Hematopoietic multipotent progenitor cell treated with erythropoietin and hydrocortisone succinate and interleukin-3 and kit ligand, for 15 days (in vitro differentiated cells): ENCODE data around the gene SEC31A.
A peak's percentile ranks its signal among the peaks of the same experiment; 100 is the strongest.
"Not testable (repeated sequence)": the region's sequence is repeated elsewhere in the genome, so short reads cannot be mapped to it uniquely, and the experiment has no call there.

Source experiments
- DNase-seq: peaks from one replicate; pipeline ENCODE4 v3.0.0-alpha.2; 2015; ENCODE audit warnings: low spot score

The SEC31A gene

DNA sequence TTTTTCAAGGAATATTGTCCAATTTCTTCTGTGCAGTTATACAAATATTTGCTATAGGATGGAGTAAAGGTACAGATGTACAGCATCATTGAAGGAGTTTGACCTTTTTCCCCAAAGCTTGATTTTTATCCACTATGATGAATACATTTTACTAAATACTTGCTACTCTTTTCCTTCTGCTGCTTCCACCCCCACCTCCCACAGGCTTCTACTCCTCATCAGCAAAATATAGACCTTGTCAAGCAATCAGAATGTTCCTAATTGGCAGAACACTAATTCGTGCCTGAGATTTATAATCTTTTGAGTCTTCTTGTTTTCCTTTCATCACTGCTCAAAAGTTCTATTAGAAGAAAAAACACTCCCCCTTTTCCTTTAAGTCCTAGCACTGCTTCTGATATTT lies 5.8 kb upstream of the SEC31A start:
- DNase-seq: no peak

DNA sequence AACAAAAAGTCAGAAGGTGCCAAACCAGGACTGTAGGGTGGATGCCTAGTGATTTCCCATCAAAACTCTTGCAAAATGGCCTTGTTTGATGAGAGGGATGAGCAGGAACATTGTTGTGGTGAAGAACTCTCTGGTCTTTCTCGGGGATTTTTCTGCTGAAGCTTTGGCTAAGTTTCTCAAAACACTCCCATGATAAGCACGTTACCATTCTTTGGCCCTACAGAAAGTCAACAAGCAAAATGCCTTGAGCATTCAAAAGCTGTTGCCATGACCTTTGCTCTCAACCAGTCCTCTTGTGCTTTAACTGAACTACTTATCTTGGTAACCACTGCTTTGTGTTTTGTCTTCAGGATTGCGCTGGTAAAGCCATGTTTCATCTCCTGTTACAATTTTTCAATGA lies 3.0 kb upstream of the SEC31A start:
- DNase-seq: no peak

DNA sequence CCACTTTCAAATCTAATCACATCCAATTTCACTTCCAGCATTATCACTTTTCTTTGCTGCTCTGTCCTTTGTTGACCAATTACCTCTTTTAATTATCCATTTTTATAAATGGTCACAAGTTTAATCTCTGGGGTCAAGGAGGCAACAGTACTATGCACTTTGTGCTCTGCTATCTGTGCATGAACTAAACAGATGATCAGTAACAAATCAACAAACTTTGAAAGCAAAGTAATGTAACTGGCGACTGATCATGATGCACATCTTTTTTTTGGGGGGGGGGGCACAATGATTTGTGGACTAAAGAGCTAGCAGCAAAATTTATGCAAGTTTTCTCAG lies 1.5 kb upstream of the SEC31A start:
- no peak for DNase-seq

DNA sequence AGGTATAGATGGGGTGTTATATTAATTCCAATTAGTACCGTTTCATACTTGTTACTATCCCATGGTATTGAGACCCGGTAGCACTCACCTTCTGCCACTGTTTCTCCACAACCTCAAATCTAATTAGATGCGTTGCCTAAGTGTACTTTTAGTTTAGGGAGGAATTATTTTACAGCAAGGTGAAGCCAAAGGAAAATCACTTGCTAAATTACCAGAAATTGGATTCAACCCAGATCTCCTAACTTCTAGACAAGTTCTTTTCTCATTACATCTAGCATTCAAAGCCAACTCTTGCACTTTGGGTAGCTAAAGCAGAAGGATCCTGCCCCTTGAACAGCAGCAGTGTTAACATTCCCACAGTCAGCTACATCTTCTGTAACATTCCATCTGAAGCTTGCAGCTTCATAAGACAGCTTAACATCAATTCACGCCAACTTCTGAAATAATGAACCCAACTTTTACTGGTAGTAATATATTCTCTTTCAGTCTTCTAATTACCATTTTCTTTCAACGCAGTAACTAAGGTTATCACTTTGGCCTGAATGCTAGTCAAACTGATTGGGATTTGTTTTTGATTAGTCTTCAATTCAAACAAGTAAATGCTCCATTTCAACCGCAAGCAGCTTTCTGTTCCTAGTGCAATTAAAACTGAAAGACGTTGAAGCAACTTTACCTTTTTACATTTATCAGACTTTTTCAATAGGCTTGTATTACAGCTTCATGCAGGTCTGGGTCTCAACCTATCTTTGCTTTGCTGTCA lies 934 bp upstream of the SEC31A start:
- DNase-seq: no peak

DNA sequence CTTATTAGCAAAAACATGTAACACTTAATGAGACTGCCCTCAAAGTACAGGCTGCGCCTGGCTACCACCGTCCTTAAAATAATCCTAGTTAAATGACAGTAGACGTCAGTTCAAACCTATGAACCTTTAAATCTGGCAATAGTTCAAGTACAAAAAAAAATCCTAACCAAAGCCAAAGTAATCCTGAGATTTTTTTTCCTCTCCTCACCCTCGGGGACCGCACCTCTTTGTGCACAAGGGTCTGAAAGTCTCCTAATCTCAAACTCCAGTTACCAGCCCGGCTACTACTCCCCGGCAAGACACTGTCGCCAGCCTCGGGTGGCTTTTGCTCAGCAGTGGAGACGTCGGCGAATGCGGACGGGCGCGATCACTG lies 439 bp downstream of the SEC31A start:
- no peak for DNase-seq

DNA sequence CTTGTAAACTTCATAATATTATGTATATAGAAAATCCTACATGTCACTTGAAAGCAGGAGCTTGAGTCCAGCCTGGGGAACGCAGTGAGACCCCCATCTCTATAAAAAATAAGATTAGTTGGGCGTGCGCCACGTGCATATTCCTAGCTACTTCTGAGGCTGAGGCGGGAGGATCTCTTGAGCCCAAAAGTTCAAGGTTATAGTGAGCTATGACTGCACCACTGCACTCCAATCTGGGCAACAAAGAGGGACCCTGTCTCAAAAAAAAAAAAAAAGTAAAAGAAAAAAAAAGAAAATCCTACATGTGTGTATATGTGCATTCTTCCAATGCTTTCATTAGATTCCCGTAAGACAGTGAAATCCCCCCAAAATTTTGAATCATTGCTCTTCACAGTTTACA lies 1.7 kb downstream of the SEC31A start:
- DNase-seq: no peak

DNA sequence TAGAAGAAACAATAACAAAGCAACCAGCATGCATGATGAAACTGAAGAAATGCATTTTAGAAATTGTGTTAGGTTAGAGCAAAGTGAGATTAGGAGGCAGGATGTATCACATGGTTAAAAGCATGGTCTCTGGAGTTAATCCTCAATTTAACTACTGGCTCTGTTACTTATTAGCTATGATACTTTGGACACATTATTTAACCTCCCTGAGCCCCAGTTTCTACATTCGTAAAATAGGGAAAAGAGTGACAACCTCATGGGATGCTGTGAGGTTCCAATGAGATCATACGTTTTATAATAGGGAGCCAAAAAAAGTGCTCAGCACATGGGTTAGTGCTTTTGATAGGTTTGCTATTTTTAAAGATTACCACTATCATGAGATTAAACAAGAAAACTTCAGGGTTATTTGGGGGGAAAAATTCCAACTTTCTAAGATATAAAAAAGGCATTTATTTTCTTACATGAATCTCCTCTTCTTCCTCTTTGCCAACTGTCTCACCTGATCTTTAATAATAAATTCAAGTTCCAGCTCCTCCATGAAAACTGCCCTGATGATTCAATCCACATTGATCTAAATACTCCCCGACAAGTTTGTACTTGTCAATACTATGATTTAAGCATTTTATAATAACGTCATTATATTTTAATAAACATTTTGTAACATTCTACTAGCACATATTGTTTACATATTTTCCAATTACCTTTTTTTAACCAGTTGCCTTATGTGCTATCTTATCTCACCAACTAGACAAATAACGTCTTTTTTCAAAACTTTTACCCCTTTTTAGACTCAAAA lies 4.6 kb downstream of the SEC31A start:
- no peak for DNase-seq

DNA sequence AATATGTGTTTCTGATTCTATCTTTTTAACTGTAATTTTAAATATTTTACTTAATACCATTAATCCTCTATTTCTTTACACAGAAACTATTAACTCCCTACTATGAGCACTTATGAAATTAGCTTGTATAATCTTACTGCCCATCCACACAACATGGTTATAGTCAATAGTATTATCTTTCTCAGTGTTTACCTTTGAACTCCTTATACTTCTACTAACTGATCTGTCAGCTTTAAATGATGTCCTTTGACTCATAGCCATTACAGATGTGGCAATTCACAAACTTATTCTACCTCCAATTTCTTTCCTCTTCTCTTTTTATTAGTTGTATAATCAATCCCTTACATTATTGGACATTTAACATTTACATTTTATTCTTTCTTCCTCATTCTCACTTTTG lies 5.5 kb downstream of the SEC31A start:
- no peak for DNase-seq

DNA sequence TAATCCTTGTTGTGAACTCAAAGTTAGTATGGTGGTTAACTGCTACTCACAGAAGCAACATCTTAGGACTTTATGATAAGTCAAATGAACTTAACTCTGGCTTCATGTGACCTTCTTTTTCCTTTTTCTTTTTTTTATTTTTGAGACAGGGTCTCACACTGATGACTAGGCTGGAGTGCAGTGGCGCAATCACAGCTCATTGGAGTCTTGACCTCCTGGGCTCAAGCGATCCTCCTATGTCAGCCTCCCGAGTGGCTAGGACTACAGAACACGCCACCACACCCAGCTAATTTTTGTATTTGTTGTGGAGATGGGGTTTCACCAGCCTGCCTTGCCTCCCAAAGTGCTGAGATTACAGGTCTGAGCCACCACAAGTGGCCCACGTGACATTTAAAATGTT lies 22.4 kb downstream of the SEC31A start:
- DNase-seq: no peak

DNA sequence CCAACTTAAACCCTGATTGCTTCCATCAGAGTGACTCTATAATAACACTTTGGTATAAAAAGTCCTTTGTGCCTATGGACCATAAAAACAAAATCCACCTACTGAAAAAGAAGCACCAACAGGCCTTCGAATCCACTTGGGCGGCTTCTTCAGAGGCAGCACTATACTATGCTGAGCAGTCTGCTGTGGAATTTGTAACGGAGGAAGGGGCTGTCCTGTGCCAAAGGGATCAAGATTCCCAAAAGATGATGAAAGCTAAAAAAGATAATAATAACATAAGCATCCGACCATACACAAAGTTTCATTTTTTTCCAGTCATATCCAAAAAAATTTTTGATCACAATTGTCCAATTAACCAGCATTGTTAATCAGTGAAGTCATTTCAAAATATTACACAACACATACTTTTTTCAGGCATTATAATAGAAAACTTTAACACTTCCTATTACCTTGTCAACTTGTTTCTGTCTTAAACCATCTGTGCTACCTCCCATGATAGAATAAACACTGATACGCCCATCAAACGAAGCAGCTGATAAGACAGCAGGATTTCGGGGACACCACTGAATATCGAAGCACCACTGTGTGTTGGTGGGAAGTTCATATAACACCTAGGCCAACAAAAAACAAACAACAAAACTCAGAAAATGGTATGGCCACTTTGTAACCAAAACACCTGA lies 24.1 kb downstream of the SEC31A start:
- DNase-seq: no peak

DNA sequence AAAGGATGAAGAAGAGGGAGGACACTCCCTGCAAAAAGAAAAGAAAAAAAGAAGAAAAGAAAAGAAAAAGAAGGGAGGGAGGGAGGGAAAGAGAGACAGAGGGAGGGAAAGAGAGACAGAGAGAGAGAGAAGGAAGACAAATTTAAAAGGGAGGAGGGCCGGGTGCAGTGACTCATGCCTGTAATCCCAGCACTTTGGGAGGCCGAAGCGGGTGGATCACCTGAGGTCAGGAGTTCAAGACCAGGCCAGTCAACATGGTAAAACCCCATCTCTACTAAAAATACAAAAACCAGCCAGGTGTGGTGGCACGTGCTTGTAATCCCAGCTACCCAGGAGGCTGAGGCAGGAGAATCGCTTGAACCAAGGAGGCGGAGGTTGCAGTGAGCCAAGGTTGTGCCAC lies 24.9 kb downstream of the SEC31A start:
- DNase-seq: not testable (repeated sequence)

DNA sequence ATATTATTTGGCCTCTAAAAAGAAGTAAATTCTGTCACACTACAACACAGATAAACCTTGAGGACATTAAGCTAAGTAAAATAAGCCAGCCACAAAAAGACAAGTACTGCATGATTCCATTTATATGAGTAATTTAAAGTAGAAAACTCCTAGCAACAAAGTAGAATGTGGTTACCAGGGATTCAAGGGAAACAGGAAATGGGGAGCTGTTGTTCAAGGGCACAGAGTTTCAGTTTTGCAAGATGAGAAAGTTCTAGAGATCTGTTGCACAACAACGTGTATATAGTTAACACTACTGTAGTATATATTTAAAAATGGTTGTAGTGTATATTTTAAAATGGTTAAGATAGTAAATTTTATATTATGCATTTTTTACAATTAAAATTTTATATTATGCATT lies 25.4 kb downstream of the SEC31A start:
- no peak for DNase-seq

DNA sequence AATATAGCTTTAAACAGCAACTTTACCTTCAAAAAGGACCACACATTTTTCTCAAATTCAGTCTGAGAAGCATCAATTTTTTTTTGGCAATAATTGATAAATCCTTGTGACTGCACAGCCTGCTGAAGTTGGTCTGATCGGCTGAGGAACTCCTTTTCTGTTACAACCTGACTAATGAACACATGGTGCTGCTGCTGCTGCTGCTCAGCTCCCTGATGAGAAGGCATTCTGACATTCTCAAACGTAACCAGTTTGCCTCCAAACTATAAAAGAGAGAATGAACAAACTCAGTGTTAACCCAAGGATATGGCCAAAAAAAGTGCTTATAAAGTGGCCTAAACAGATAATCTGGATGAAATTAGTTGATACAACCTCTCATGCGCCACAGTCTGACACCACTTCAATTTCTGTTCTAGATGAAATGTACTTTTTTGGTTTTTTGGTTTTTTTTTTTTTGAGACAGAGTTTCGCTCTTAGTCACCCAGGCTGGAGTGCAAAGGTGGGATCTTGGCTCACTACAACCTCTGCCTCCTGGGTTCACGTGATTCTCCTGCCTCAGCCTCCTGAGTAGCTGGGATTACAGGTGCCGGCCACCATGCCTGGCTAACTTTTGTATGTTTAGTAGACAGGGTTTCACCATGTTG lies 26.5 kb downstream of the SEC31A start:
- DNase-seq: no peak

DNA sequence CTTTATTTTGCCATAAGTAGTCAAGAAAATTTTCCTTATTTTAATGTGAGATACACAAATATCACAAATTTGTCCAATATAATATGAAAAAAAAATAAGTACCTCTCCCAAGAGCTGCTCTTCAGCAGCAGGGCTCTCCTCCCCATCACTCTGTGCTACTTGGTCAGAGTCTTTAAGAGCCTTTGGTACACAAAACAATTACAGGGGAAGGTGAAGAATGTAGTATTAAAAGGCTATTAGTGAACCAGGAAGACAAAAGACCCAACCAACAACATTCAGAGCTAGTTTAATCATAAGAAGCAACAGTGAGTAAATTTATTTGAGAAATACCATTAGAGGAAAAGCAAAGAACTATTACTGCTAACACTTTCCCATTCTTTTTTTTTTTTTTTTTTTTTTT lies 29.4 kb downstream of the SEC31A start:
- DNase-seq: no peak

DNA sequence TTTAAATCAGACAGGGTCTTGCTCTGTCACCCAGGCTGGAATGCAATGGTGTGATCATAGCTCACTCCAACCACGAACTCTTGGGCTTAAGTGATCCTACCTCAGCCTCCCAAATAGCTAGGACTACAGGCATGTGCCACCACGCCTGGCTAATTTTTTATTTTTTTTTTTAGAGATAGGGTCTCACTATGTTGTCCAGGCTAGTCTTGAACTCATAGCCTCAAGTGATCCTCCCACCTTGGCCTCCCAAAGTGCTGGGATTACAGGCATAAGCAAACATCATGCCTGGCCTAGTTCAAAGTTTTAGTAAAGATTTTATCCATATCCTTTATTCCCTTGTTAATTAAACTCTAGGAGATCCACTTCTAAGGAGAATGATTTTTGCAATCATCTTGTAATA lies 30.5 kb downstream of the SEC31A start:
- not testable (repeated sequence) for DNase-seq

DNA sequence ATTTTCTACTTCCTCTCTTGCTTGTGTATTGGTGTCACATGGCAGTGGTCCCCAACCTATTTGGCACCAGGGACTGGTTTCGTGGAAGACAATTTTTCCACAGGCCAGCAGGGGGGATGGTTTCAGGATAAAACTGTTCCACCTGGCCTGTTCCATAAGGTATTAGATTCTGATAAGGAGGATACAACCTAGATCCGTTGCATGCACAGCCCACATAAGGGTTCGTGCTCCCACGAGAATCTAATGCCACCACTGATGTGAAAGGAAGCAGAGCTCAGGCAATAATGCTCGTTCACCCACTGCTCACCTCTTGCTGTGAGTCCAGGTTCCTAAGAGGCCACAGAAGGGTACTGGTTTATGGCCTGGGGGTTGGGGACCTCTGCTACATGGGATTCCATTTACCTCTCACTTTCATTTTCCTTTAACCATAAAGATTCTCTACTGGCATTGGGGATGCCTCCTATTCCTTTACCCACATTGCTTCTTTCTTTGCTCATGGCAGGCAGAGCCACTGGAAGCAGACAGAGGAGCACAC lies 38.1 kb downstream of the SEC31A start:
- DNase-seq: no peak

DNA sequence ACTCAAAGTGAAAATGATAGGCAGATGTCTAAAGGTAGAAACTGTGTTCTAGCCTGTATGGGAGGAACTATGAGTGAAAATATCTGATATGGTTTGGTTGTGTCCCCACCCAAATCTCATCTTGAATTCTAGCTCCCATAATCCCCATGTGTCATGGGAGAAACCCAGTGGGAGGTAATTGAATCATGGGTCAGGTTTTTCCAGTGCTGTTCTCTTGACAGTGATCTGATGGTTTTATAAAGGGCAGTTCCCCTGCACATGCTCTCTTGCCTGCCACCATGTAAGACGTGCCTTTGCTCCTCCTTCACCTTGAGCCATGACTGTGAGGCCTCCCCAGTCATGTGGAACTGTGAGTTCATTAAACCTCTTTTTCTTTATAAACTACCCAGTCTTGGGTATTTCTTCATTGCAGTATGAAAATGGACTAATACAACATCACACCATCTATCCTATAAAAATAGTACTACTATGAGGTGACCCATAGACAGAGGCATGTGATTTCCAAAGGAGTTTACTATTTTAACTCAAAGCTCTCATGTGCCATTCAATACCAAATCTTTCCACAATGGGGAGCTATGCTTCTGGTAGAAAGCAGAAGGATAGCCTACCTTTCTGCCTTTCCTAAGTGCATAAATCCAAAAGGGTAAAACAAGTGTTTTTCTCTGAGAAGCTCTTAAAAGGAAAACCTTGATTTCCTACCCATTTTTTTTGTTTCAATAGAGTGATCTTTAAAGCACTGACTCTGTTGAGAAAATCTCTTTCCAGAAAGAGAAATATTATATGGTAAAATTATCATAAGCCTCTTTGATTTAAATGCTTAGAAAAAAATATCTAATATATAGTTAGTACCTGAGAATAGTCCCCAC lies 38.8 kb downstream of the SEC31A start:
- peak; percentile 52 for DNase-seq

DNA sequence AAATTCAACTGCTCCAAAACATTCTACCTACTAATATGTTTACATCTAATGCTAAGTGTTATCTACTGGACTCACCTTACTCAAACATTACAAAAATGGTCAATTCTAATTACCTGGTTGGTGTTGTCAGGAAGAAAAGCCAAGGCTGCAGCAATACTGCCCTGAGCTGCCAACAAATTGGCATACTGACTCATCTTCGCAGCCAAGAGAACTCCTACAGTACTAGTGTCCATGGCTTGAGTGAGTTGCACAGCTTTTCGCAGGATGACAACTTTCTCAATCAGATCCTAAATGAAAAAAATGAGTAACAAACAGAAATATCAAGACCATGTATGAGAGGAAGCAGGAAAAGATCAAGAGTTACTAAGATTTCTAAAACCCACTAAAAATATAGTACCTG lies 39.6 kb downstream of the SEC31A start:
- no peak for DNase-seq

DNA sequence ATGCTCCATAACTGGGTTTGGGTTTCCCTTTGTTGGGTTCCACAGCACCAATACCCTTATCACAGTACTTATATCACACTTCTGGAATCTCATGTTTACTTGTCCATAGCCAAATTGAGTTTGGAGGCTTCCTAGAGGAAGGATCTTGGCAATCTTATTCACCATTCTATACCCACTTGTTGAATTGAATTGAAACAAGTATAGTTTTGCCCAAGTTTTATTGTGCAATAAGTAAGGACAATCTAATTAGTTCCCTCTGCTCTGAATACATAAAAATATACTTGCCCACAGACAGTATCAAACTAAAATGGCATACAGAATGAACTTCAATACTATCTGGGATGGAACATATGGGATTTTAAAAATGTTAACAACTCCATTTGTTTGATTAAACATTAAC lies 40.3 kb downstream of the SEC31A start:
- no peak for DNase-seq

DNA sequence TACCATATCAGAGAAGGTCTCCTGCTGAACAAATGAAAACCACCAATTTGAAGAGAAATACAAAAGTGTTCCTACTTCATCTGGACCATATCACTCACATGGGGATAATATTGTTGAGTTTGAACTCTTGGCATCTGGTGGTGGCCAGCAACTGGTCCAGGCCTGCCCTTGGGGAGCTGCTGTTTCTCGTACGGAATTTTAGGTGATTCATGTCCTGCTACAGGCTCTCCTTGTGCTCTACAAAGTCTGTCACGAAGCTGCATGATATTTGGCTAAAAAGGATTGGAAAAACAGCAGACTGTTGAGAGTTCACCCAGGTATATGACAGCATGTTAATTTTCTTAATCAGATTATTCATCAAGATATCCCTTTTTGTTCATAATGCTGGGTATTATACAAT lies 42.2 kb downstream of the SEC31A start:
- no peak for DNase-seq

DNA sequence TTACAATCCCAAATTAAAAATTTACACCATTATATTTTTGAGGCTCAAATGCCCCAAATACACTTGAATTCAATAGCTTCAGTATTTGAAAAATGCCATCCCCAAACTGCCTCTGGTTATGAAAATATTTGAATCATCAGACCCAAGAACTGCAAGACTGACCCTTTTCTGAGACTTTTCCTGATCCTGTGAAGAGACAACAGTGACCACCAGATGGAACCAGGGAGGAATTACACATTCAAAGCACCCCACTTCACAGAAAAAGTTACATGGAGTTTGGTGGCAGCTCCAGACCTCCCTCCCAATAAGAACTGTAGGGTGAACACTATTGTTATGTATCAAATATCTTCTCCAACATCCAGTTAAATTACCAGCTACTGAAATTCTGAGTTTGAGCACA lies 48.4 kb downstream of the SEC31A start:
- DNase-seq: peak; percentile 13

DNA sequence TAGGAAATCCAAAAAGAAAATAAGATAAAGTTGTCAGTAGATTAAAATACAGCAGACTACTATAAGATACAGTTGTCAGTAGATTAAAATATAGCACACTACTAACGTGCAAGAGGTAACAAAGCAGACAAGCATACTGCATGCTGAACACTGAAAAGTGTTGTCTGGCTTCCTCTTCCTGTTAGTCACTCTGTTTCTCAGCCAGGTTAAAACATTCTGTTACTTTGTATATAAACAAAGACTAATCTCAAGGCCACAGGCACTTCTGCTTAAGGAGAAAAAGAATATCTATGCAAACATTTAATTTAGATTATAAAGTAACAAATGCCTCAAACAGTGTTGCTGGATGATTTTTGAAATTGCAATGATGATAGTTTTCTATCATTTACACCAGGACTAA lies 51.3 kb downstream of the SEC31A start:
- no peak for DNase-seq
